Right atrium auricular region (tissue), 2 donors: ENCODE results near the gene TGFB1. TPM values are rescaled to one million over a fixed set of nuclear protein-coding genes. Genes with fewer than 3 reads are reported as not detected.

Experiments
- DNase-seq: peaks from one replicate; pipeline ENCODE4 v3.0.0-alpha.2; 2019; ENCODE audit warnings: low spot score
- H3K27ac ChIP-seq, 2 donors: fragments of 200-600 bp; sonication (generic); 1 replicate in 1 of 2; 2 replicates in 1 of 2; pipeline ENCODE4 v1.5.1; 2016 to 2019
- H3K27me3 ChIP-seq, 2 donors: fragments of 200-600 bp; sonication (generic); one replicate each; pipeline versions ENCODE4 v1.5.1 to v1.6.0; 2017 to 2019
- H3K36me3 ChIP-seq: fragments of 200-600 bp; sonication (generic); one replicate; pipeline ENCODE4 v1.5.1; 2016
- H3K4me1 ChIP-seq, 2 donors: fragments of 200-600 bp; sonication (generic); one replicate each; pipeline versions ENCODE4 v1.5.1 to v1.6.0; 2017 to 2019
- H3K4me3 ChIP-seq, 2 donors: fragments of 200-600 bp; sonication (generic); 1 replicate in 1 of 2; 2 replicates in 1 of 2; pipeline ENCODE4 v1.5.1; 2017 to 2019; ENCODE audit warnings: mild to moderate bottlenecking in 1 of 2, moderate library complexity in 1 of 2
- H3K9me3 ChIP-seq, 2 donors: fragments of 200-600 bp; sonication (generic); one replicate each; pipeline ENCODE4 v1.5.1; 2019
- total RNA-seq, 2 donors: library from RNA; depleted of rRNA; stranded (reverse); fragments of >200 nt; gene quantifications; one replicate each; pipeline ENCODE4 v1.1.0, GENCODE V29; 2016
- TF ChIP-seq, protein P1 (sequence below), 2 donors: fragments of 200-600 bp; sonication (generic); IDR thresholded peaks; one replicate each; pipeline ENCODE4 v1.5.1; 2019; ENCODE audit warnings: antibody characterized with exemption in 2 of 2

Gene TGFB1
- total RNA-seq, 2 donors from 2014 or later = 17.6 to 33.7 TPM

DNA sequence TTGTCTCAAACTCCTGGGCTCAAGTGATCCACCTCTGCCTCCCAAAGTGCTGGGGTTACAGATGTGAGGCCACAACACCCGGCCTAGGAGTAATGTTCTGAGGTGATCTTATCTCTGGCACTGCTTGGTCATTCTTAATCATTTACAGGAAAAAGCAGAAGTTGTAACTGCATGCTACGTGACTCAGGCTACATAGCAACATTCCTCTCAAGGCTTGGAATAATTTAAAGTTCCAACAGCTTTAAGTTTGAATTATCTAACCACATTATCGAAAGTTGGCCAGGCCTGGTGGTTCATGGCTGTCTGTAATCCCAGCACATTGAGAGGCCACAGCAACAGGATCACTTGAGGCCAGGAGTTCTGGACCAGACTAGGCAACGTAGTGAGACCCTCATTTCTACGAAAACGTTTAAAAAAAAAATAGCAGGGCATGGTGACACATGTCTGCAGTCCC lies 14.2 kb upstream of the TGFB1 start:
- no peaks in the 10 kb centered on the region for H3K27me3 ChIP-seq
- no peak for DNase-seq
- no peak overlapping the region for H3K4me3 ChIP-seq
- H3K9me3 ChIP-seq = no peaks in the 10 kb centered on the region
- H3K36me3 ChIP-seq = no peaks in the 10 kb centered on the region
- no peak overlapping the region for H3K27ac ChIP-seq
- H3K4me1 ChIP-seq = peaks cover 0 to 20% of the 10 kb centered on the region in 2 donors
- TF ChIP-seq, protein P1, sequence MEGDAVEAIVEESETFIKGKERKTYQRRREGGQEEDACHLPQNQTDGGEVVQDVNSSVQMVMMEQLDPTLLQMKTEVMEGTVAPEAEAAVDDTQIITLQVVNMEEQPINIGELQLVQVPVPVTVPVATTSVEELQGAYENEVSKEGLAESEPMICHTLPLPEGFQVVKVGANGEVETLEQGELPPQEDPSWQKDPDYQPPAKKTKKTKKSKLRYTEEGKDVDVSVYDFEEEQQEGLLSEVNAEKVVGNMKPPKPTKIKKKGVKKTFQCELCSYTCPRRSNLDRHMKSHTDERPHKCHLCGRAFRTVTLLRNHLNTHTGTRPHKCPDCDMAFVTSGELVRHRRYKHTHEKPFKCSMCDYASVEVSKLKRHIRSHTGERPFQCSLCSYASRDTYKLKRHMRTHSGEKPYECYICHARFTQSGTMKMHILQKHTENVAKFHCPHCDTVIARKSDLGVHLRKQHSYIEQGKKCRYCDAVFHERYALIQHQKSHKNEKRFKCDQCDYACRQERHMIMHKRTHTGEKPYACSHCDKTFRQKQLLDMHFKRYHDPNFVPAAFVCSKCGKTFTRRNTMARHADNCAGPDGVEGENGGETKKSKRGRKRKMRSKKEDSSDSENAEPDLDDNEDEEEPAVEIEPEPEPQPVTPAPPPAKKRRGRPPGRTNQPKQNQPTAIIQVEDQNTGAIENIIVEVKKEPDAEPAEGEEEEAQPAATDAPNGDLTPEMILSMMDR (IDR thresholded peaks at IDR 0.05) = no peak

GRCh38 chr19:41366089-41366488 lies 12.4 kb upstream of the TGFB1 start:
- Histone ChIP-seq H3K27ac (no peak overlapping the region), H3K27me3 (no peaks in the 10 kb centered on the region), H3K4me3 (no peak overlapping the region), H3K36me3 (no peaks in the 10 kb centered on the region), H3K9me3 (no peaks in the 10 kb centered on the region), H3K4me1 (peaks cover 0 to 20% of the 10 kb centered on the region in 2 donors)
- TF ChIP-seq, protein P1 (IDR thresholded peaks at IDR 0.05) = no peak
- DNase-seq = no peak

- Histone ChIP-seq H3K4me3 (peak overlapping the region; percentile 77 to 89), H3K4me1 (peaks cover 0 to 20% of the 10 kb centered on the region in 2 donors), H3K27me3 (no peaks in the 10 kb centered on the region), H3K9me3 (no peaks in the 10 kb centered on the region), H3K27ac (peak overlapping the region; percentile 99), H3K36me3 (no peaks in the 10 kb centered on the region)
- TF ChIP-seq, protein P1 (IDR thresholded peaks at IDR 0.05) = no peak
- no peak for DNase-seq
These were observed 11.0 kb upstream of the TGFB1 start for GRCh38 chr19:41364524-41365391.

DNA sequence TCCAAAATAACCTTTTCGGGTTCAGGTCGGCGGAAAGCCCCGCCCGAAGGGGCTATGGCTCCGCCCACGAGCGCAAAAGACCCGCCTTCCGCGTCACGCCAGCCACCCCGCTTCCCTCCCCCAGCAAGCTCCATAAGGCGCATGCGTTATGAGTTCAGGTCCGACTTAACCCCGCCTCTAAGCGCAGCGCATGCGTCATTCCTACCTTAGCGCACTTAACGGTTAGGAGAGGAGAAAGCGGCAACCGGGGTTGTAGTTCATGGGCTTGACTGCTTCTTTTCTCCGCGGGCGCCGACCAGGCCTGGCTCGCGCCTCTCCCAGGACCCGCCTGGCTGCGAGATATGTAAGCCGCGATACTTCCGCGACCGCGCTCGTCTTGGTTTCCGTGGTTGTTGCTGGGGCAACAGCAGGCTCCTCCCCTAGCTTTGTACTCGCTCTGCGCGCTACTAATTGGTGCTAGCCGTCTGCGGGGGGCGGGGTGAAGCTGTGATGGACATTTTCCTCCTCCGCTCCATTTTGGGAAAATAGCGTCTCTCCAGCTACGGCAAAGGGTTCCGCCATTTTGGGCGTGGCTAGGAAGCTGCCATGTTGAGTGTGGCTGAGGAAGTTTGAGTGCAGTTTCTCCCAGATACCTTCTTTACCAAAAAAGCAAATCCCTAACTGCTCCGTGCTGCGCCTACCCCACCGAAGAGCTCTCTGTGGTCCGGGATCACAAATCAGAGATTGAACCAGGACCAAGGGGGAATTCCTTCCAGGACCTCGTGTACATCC lies 10.2 kb upstream of the TGFB1 start, which contains the start of gene B9D2:
Gene B9D2 (minus strand): TSS at position 397 of the 771 bp plus-strand sequence. CDS start 630 bp downstream, outside the sequence.
- DNase-seq = peak; percentile 98
- peak within 1 kb of the TSS; percentile 99 for H3K27ac ChIP-seq
- H3K4me3 ChIP-seq = peak within 1 kb of the TSS; percentile 77 to 89
- peaks cover 0 to 20% of the 10 kb centered on the region in 2 donors for H3K4me1 ChIP-seq
- no peaks in the 10 kb centered on the region for H3K9me3 ChIP-seq
- no peaks in the 10 kb centered on the region for H3K27me3 ChIP-seq
- no peaks in the 10 kb centered on the region for H3K36me3 ChIP-seq
- TF ChIP-seq, protein P1 (IDR thresholded peaks at IDR 0.05) = no peak

GRCh38 chr19:41363371-41363752 lies 9.6 kb upstream of the TGFB1 start:
- Histone ChIP-seq H3K36me3 (no peaks in the 10 kb centered on the region), H3K27me3 (no peaks in the 10 kb centered on the region), H3K27ac (peak overlapping the region; percentile 99), H3K9me3 (no peaks in the 10 kb centered on the region), H3K4me3 (peak overlapping the region; percentile 77 to 89), H3K4me1 (peaks cover 0 to 20% of the 10 kb centered on the region in 2 donors)
- TF ChIP-seq, protein P1 (IDR thresholded peaks at IDR 0.05) = no peak
- DNase-seq = no peak
